Testis (tissue), 2 donors: ENCODE measurements around the gene ILF2.

Experiments used
- POLR2A ChIP-seq: fragments of 450-650 bp; IDR thresholded peaks from one replicate; pipeline ENCODE4 v1.6.1; 2017; ENCODE audit warnings: antibody characterized with exemption, mild to moderate bottlenecking, moderate library complexity
- TF ChIP-seq, protein P1 (sequence below), 3 experiments: fragments of 450-650 bp in 2 of 3; fragments of 200-600 bp in 1 of 3; sonication (generic) in 1 of 3; IDR thresholded peaks; one replicate each; pipeline ENCODE4 v1.5.1; 2016 to 2019; ENCODE audit warnings: antibody characterized with exemption in 3 of 3, mild to moderate bottlenecking in 2 of 3, moderate library complexity in 1 of 3

DNA sequence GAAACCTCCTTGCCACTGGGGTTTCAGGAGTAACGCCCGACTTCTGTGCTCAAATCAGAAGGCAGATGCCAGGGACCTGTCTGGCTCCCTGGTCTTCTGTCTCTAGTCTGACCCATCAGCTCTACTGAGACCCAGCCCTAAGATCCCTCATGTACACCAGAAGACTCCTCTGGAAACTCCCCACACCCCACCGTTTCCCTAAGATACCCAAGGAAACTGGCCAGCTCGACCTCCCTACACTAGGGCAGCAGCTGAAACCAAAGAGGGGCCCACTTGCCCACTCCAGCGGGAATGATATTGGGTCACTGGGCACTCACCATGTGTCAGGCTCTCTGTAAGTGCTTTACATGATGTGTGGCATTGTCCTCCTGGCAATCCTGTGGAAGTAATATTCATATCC lies 57.4 kb downstream of the ILF2 start:
- TF ChIP-seq, protein P1, sequence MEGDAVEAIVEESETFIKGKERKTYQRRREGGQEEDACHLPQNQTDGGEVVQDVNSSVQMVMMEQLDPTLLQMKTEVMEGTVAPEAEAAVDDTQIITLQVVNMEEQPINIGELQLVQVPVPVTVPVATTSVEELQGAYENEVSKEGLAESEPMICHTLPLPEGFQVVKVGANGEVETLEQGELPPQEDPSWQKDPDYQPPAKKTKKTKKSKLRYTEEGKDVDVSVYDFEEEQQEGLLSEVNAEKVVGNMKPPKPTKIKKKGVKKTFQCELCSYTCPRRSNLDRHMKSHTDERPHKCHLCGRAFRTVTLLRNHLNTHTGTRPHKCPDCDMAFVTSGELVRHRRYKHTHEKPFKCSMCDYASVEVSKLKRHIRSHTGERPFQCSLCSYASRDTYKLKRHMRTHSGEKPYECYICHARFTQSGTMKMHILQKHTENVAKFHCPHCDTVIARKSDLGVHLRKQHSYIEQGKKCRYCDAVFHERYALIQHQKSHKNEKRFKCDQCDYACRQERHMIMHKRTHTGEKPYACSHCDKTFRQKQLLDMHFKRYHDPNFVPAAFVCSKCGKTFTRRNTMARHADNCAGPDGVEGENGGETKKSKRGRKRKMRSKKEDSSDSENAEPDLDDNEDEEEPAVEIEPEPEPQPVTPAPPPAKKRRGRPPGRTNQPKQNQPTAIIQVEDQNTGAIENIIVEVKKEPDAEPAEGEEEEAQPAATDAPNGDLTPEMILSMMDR (IDR thresholded peaks at IDR 0.05) = no peak
- no peak for TF ChIP-seq POLR2A
